Measurements from ENCODE around the gene MLLT1. TPM values are rescaled to one million over a fixed set of nuclear protein-coding genes. Genes with fewer than 3 reads are reported as not detected.

MLLT1 gene
- total and polyA plus RNA-seq, 8 donors, result 19.6 to 37.5 (median 25.4) TPM

GRCh38 chr19:6250909-6251308, 28.9 kb downstream of the MLLT1 start:
- no peak for DNase-seq
- FAIRE-seq, result no peak
- WGBS, 2 donors, result 88 to 92% methylated on average over 13 of the region's 13 CpGs
- intact Hi-C loops (cut with DNase I), result no loop called here
- ATAC-seq, result peak in 1 of 4 donors; percentile 53
- Histone ChIP-seq H3K4me3 (no peak overlapping the region), H3K36me3 (no peaks in the 10 kb centered on the region), H3K9me3 (no peaks in the 10 kb centered on the region), H3K27ac (no peak overlapping the region), H3K27me3 (no peaks in the 10 kb centered on the region), H3K4me1 (peaks cover 0 to 3% (median 0%) of the 10 kb centered on the region in 3 donors)
- TF ChIP-seq CTCF (IDR thresholded peaks at IDR 0.05), result no peak

GRCh38 chr19:6250024-6250615, 29.7 kb downstream of the MLLT1 start:
- intact Hi-C loops (cut with DNase I), result no loop called here
- WGBS, 2 donors, result 90 to 96% methylated on average over 4 of the region's 4 CpGs
- no peaks in the 10 kb centered on the region for H3K36me3 ChIP-seq
- DNase-seq, result no peak
- no peak for ATAC-seq
- no peak for TF ChIP-seq CTCF (IDR thresholded peaks at IDR 0.05)
- H3K27ac ChIP-seq, result no peak overlapping the region
- no peaks in the 10 kb centered on the region for H3K9me3 ChIP-seq
- H3K4me1 ChIP-seq, result peaks cover 0 to 3% (median 0%) of the 10 kb centered on the region in 3 donors
- H3K27me3 ChIP-seq, result no peaks in the 10 kb centered on the region
- FAIRE-seq, result no peak
- H3K4me3 ChIP-seq, result no peak overlapping the region

GRCh38 chr19:6249296-6249695, 30.5 kb downstream of the MLLT1 start:
- no peak overlapping the region for H3K27ac ChIP-seq
- no peak for TF ChIP-seq CTCF (IDR thresholded peaks at IDR 0.05)
- DNase-seq (no peak), FAIRE-seq (no peak), ATAC-seq (peak in 1 of 4 donors; percentile 30)
- WGBS, 2 donors, result 85 to 86% methylated on average over 9 of the region's 9 CpGs
- H3K4me3 ChIP-seq, result no peak overlapping the region
- H3K4me1 ChIP-seq, result peaks cover 0 to 3% (median 0%) of the 10 kb centered on the region in 3 donors
- no peaks in the 10 kb centered on the region for H3K9me3 ChIP-seq
- intact Hi-C loops (cut with DNase I), result no loop called here
- H3K36me3 ChIP-seq, result no peaks in the 10 kb centered on the region
- no peaks in the 10 kb centered on the region for H3K27me3 ChIP-seq

DNA sequence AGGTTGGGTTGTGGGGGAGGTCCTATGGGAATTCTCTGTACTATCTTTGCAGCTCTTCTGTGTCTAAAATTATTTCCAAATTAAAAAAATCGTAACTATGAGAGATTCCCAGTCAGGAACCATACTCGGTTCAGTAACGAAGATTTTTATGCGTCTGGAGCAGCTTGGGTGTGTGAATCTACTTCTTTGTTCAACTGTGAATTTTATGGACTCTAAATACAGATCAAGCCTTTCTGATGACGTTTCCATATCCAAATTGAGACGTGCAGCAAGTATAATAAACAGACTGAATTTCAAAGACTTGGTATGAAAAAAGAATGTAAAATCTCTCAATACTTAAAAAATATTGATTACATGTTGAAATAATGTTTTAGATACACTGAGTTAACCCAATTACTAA, 30.9 kb downstream of the MLLT1 start:
- Histone ChIP-seq H3K4me3 (no peak overlapping the region), H3K27ac (no peak overlapping the region), H3K27me3 (no peaks in the 10 kb centered on the region), H3K4me1 (peaks cover 0 to 3% (median 0%) of the 10 kb centered on the region in 3 donors), H3K9me3 (no peaks in the 10 kb centered on the region), H3K36me3 (no peaks in the 10 kb centered on the region)
- DNase-seq (no peak), FAIRE-seq (no peak), ATAC-seq (no peak)
- TF ChIP-seq CTCF (IDR thresholded peaks at IDR 0.05), result no peak
- intact Hi-C loops (cut with DNase I), result no loop called here
- 78 to 82% methylated on average over 6 of the region's 6 CpGs for WGBS, 2 donors

GRCh38 chr19:6248341-6248740, 31.4 kb downstream of the MLLT1 start:
- no peaks in the 10 kb centered on the region for H3K9me3 ChIP-seq
- H3K4me1 ChIP-seq, result peaks cover 0 to 3% (median 0%) of the 10 kb centered on the region in 3 donors
- no peaks in the 10 kb centered on the region for H3K36me3 ChIP-seq
- WGBS, 2 donors, result 54 to 55% methylated on average over 3 of the region's 3 CpGs
- H3K27me3 ChIP-seq, result no peaks in the 10 kb centered on the region
- FAIRE-seq (no peak), ATAC-seq (no peak), DNase-seq (no peak)
- TF ChIP-seq CTCF (IDR thresholded peaks at IDR 0.05), result no peak
- intact Hi-C loops (cut with DNase I), result no loop called here
- H3K27ac ChIP-seq, result no peak overlapping the region
- no peak overlapping the region for H3K4me3 ChIP-seq
